ENCODE results near the gene SLC7A6OS. TPM values are rescaled to one million over a fixed set of nuclear protein-coding genes. Genes with fewer than 3 reads are reported as not detected.
A peak's percentile ranks its signal among the peaks of the same experiment; 100 is the strongest.

Gene SLC7A6OS
- polyA plus RNA-seq, 1 experiment = 10.9 TPM

- Histone ChIP-seq H3K27me3 (ENCODE audit: control insufficient read depth, insufficient read depth, low read length) (no peaks in the 10 kb centered on the region), H3K4me3 (ENCODE audit: low read depth, low read length) (no peak overlapping the region), H3K9me3 (ENCODE audit: control insufficient read depth, insufficient read depth, low read length) (no peaks in the 10 kb centered on the region), H3K27ac (ENCODE audit: low read depth, low read length) (peak overlapping the region; percentile 31)
- DNase-seq (ENCODE audit: low read depth, low spot score) = no peak
- ChIA-PET POLR2A (interaction anchor here (1.6 kb wide), 1 partner anchor 20 kb away, joined by 8 read pairs; the partner anchor contains the start of gene SLC7A6), CTCF (interaction anchor here (0.6 to 0.8 kb wide), 4 partner anchors 20 to 45 kb away, joined by 3 read pairs; partner anchors contain the start of gene SLC7A6)
- no peak for TF ChIP-seq CTCF (IDR thresholded peaks at IDR 0.05; ENCODE audit: low read depth, low read length)
These were observed 26.7 kb downstream of the SLC7A6OS start for GRCh38 chr16:68283801-68284598.

GRCh38 chr16:68283346-68283745, 27.4 kb downstream of the SLC7A6OS start:
- CTCF ChIA-PET = interaction anchor here (0.5 to 0.8 kb wide), 4 partner anchors 17 to 46 kb away, joined by 3 read pairs; partner anchors contain the start of gene SLC7A6
- no peaks in the 10 kb centered on the region for H3K27me3 ChIP-seq (ENCODE audit: control insufficient read depth, insufficient read depth, low read length)
- H3K9me3 ChIP-seq (ENCODE audit: control insufficient read depth, insufficient read depth, low read length) = no peaks in the 10 kb centered on the region
- POLR2A ChIA-PET = interaction anchor here (1.6 kb wide), 1 partner anchor 19 kb away, joined by 8 read pairs; the partner anchor contains the start of gene SLC7A6
- no peak for TF ChIP-seq CTCF (IDR thresholded peaks at IDR 0.05; ENCODE audit: low read depth, low read length)
- no peak for DNase-seq (ENCODE audit: low read depth, low spot score)
- no peak overlapping the region for H3K4me3 ChIP-seq (ENCODE audit: low read depth, low read length)
- peak overlapping the region; percentile 31 for H3K27ac ChIP-seq (ENCODE audit: low read depth, low read length)

- H3K4me3 ChIP-seq (ENCODE audit: low read depth, low read length) = no peak overlapping the region
- POLR2A ChIA-PET = no interaction called here
- no peaks in the 10 kb centered on the region for H3K27me3 ChIP-seq (ENCODE audit: control insufficient read depth, insufficient read depth, low read length)
- no peaks in the 10 kb centered on the region for H3K9me3 ChIP-seq (ENCODE audit: control insufficient read depth, insufficient read depth, low read length)
- TF ChIP-seq CTCF (IDR thresholded peaks at IDR 0.05; ENCODE audit: low read depth, low read length) = no peak
- no peak overlapping the region for H3K27ac ChIP-seq (ENCODE audit: low read depth, low read length)
- CTCF ChIA-PET = interaction anchor here (1.5 kb wide), 1 partner anchor 19 kb away, joined by 4 read pairs; no protein-coding TSS in a partner anchor
- no peak for DNase-seq (ENCODE audit: low read depth, low spot score)
These were observed 28.7 kb downstream of the SLC7A6OS start for GRCh38 chr16:68282064-68282452.

DNA sequence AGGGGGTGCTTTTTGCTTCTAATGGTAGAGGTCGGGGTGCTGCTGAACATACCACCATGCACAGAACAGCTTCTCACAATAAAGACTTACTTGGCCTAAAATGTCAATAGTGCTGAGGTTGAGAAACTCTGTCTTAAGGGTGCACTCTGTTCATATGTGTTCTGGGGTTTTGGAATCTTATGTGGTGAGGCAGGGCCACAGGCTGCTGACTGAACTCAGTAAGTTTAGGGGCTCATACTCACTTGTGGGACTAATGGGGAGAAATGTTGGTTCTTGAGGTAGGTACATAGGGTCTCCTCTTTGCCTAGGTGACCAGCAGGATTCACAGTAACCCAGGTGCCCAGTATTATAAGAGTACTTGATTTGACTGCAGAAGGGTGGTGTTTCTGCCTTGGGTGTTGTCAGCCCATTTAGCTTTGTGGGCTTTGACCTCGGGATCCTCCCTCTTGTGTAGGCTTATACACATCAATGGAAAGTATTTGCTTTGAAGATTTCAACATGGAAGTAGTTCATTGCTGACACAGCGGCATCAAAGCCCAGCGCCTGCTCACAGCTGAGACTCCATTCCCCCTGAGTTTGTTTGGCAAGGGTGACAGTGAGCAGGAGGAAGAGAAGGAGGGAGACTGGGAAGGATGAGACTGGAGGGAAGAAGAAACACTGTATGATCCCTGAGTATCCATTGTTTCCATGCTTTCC, 29.2 kb downstream of the SLC7A6OS start:
- CTCF ChIA-PET = interaction anchor here (1.5 kb wide), 1 partner anchor 18 kb away, joined by 4 read pairs; no protein-coding TSS in a partner anchor
- POLR2A ChIA-PET = no interaction called here
- H3K9me3 ChIP-seq (ENCODE audit: control insufficient read depth, insufficient read depth, low read length) = no peaks in the 10 kb centered on the region
- no peak overlapping the region for H3K4me3 ChIP-seq (ENCODE audit: low read depth, low read length)
- no peak for DNase-seq (ENCODE audit: low read depth, low spot score)
- TF ChIP-seq CTCF (IDR thresholded peaks at IDR 0.05; ENCODE audit: low read depth, low read length) = no peak
- no peak overlapping the region for H3K27ac ChIP-seq (ENCODE audit: low read depth, low read length)
- no peaks in the 10 kb centered on the region for H3K27me3 ChIP-seq (ENCODE audit: control insufficient read depth, insufficient read depth, low read length)

All from AG04450 (cell line).